Measurements from ENCODE around the gene ORMDL2.
A peak's percentile ranks its signal among the peaks of the same experiment; 100 is the strongest.
"Not testable (repeated sequence)": the region's sequence is repeated elsewhere in the genome, so short reads cannot be mapped to it uniquely, and the experiment has no call there.

The ORMDL2 gene

DNA sequence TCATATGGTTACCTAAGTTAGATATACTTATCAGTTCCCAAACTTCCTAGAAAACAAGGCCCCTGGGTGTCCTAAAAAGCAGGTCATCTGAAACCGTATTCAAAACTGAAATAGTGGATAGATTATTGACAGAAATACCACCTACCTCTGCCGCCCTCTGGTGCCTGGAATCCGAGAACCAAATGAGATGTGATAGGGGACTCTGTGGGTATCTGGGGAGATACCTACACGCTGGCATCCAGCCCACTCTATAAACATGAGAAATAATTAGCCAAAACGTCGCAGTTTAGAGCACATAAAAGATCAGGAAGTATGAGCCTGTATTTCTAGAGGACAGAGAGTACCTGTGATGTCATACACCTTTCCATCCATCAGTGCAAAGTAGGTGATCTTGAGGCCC, 4.4 kb downstream of the ORMDL2 start:
- intact Hi-C loops (cut with DNase I): no loop called here
- no peak for DNase-seq

DNA sequence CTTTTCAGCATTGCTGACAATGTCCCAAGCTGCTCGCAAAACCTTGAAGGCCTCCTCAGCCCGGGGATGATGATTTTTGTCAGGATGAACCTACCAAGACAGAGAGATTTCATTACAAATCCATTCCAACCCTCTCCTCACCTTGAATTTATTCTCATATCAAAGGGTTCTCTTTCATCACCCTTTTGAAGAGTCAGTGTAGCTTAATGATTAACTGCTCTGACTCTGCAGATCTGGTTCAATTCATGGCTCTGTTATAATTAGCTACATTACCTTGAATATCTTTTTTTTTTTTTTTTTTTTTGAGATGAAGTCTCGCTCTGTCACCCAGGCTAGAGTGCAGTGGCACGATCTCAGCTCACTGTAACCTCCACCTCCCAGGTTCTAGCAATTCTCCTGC, 5.6 kb downstream of the ORMDL2 start:
- intact Hi-C loops (cut with DNase I): no loop called here

DNA sequence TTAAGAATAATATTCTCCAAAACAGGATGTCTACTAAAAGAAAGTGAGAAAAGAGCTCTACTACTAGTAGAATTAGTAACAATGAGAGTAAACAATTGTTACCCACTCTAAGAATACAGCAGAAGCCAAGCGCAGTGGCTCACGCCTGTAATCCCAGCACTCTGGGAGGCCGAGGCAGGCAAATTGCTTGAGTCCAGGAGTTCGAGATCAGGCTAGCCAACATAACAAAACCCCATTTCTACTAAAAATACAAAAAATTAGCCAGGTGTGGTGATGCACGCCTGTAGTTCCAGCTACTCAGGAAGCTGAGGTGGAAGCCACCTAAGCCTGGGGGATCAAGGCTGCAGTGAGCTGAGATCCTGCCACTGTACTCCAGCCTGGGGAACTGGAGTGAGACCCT, 6.9 kb downstream of the ORMDL2 start:
- DNase-seq: peak in 1 of 42 donors; percentile 17
- intact Hi-C loops (cut with DNase I): no loop called here

More for the DNA sequence above, 5.6 kb downstream of the ORMDL2 start:
- DNase-seq: no peak

DNA sequence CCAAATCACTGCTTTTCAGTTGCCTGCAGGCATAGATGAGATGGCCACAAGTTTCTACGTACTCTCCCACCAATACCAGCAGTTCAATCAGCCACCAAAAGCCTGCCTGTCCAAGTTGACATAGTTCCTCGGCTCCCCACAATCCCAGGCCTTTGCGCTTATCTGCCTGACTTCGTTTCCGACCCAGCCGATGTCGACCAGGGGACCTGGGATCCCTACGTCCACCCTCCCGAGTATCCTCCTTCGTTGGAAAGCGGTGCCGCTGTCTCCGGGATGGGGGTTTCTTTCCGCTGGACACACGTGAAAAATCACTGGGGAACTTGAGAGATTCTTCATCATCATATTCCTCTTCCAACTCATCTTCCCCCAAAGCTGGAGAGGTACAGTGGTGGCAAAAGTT, 10.0 kb downstream of the ORMDL2 start:
- intact Hi-C loops (cut with DNase I): no loop called here

DNA sequence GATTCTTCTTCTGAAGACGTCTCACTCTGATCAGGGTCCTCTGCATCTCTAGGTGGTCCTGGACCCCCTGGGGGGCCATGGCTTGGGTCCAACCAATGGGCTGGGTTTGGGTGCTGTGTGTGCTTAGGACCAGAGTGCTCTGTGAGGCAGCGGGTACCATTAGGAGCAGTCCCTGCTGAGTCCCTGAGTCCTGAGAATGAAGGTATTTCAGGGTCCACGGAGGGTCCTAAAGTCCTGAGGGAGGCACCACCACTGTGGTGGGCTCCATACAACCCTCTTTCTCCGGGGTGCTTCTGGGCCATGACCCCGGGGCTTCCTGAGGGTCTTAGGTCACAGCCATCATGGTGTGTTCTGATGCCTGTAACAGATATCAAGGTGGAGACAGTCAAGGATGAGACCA, 10.5 kb downstream of the ORMDL2 start:
- intact Hi-C loops (cut with DNase I): no loop called here
- DNase-seq: no peak

More for the DNA sequence above, 10.0 kb downstream of the ORMDL2 start:
- no peak for DNase-seq

DNA sequence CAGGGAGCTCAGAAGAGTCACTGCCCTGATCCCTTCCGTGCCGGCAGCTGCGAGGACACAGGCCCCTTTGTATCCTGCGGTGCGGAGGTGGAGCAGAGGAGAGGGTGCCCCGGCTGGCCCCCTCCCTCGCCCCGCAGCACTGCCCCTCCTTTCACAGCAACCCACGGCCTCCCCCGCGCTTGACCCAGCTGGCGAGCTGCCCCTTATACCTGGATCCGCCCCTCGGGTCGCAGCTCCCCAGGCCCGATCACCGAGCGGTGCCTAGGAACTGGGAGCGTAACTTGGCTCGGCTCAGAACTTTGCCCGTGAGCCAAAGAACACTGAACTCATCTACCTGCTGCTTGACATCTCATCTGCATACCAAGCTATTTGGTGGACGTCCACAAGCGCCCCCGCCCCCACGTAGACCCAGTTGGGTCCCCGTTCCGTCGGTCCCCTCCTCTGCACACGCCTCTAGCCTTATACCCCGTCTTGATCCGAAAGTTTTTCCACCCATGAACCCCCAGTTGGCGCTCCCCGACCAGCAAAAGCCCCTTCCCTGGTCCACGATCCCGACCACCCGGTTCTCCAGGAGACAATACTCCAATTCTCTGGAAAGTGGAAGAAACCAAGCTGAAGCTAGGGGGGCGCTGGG, 12.2 kb downstream of the ORMDL2 start:
- intact Hi-C loops (cut with DNase I): loop anchor here (1.0 kb wide), 1 partner anchor 96 kb away; no protein-coding TSS in a partner anchor
- peak in 37 of 42 donors; percentile 42 to 86 (median 73) for DNase-seq

DNA sequence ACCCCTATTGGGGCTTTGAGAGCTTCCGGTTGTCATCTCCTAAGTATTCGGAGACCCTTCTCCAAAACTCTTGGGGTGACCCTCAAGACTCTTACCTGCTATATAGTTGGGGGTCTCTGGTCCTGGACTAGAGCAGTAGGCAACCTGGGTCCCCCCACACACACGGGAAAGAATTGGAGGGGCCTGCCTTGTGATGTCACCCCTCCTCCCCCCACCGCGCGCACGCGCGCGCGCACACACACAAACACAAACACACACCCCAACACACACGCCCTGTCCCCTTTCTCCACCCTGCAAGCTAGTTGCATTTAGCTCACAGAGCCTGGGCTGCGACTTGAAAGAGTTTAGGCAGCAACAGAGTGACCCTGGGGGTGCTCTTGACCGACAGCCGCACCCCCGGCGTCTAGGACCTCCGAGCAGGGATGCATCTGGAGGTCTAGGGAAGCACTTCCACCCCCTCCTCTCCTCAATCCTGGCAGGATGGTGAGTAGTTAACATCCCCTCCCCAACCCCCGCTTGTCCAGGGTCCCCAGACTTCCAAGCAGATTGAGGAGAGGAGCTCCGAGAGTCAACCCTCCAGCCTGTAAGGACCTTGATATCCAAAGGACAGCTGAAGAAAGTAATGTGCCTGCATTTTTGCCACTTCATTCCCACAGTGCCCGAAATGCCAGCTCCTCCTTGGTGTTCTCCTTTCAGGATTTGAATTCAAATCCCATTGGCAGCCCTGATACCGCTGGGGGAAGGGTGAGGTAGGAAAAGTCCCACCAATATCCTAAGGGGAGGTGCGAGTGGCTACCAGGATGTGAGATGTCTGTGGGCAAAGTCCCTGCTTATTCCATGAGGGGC, 13.0 kb downstream of the ORMDL2 start:
- intact Hi-C loops (cut with DNase I): loop anchor here (1.0 kb wide), 1 partner anchor 95 kb away; no protein-coding TSS in a partner anchor
- DNase-seq: peak; percentile 72 to 89 (median 82)

DNA sequence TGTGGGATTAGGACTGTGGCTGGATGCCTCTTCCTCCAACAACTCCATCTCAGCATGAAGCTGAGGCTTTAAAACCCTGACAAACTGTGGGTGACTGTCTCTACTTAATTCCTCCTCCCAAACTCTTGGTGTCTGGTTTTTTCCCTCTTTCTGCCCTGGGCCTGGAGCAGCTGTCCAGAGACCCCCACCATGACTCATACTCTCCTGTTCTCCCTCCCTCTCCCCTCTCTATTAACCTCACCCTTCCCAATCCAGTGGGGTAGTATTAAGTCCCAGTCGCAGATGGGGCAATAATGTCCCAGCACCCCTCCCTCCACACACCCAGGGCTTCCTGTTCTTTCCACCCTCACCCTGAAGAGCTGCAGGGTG, 13.6 kb downstream of the ORMDL2 start:
- intact Hi-C loops (cut with DNase I): no loop called here
- DNase-seq: no peak

DNA sequence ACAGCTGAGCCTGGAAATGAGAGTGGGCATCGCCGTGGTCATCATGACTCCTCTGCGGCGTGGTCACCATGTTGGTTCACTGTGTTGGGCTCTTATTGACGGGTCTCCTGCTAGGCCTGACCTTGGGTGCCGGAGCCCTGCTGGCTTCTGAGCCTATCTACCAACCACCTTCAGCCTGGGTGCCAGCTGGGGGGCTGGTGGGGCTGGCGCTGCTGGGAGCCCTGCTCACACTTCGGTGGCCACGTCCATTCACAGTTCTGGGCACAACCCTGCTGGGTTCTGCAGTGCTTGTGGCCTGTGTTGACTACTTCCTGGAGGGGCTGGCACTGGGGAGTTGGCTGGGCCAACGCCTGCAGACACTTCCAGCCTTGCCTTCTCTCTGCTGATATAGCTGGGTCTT, 15.2 kb downstream of the ORMDL2 start:
- no peak for DNase-seq
- intact Hi-C loops (cut with DNase I): no loop called here

DNA sequence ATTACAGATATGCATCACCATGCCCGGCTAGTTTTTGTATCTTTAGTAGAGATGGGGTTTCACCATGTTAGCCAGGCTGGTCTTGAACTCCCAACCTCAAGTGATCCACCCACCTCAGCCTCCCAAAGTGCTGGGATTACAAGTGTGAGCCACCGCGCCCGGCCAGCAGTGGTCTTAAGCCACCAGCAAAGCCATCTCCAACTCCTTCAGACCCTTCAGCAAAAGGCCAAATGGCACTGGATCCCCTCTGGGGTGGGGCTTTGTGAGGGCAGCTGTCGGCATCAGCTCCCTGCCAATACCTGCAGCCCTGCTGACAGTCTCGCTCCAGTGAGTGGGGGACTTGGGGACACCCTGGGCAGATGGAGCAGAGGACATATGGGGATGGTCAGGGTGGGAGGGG, 16.6 kb downstream of the ORMDL2 start:
- DNase-seq; intact Hi-C loops (cut with DNase I): not testable (repeated sequence)

DNA sequence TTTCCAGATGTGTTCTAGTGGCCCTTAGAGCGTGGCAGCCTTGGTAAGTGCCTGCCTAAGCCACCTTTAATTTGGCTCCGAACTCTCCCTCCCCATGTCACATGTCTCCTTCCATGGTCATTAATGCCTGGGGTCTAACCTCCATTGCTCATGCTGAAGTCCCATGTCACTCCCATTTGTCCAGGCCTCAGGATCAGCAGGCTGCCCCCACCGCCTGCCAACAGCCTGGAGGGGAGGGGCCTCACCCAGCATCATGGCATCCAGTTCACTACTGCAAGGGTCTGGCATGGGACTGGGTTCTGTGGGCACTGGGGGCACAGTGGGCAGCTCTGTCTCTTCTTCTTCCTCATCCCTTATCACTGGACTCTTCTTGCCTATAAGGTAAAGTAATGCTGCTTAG, 20.5 kb downstream of the ORMDL2 start:
- intact Hi-C loops (cut with DNase I): no loop called here
- no peak for DNase-seq

DNA sequence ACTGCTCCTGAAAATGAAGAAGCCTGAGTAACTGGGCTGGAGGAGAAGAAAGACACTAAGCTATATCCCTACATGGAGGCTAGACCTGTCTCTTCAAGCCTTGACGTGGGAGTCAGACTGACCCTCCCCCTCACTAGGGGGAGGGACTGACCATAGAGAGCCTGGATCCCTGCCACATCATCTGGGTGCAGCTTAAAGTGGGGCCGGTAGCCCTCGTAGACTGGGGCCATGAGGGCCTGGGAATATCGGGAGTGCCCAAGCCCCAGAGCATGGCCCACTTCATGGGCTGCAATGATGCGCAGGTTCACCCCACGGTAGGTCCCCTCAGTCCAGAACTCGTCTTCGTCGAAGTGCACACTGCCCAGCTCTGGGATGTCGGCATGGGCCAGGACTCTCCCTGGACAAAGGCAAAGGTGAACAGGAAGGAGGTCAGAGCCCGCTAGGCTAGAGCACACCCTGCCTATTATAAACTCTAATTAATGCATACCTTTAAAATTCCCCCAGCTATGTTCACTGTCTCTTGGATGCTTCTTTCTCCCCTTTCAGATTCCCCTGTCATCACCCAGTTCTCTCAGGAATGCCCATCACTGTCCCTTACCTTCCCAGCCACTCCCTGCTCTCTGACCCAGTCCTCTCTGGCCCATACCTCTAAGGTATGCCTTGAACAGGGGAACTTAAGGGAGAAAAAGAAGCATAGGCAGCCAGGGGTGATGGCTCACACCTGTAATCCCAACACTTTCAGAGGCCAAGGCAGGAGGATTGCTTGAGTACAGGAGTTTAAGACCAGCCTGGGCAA, 21.7 kb downstream of the ORMDL2 start:
- DNase-seq: no peak
- intact Hi-C loops (cut with DNase I): no loop called here

DNA sequence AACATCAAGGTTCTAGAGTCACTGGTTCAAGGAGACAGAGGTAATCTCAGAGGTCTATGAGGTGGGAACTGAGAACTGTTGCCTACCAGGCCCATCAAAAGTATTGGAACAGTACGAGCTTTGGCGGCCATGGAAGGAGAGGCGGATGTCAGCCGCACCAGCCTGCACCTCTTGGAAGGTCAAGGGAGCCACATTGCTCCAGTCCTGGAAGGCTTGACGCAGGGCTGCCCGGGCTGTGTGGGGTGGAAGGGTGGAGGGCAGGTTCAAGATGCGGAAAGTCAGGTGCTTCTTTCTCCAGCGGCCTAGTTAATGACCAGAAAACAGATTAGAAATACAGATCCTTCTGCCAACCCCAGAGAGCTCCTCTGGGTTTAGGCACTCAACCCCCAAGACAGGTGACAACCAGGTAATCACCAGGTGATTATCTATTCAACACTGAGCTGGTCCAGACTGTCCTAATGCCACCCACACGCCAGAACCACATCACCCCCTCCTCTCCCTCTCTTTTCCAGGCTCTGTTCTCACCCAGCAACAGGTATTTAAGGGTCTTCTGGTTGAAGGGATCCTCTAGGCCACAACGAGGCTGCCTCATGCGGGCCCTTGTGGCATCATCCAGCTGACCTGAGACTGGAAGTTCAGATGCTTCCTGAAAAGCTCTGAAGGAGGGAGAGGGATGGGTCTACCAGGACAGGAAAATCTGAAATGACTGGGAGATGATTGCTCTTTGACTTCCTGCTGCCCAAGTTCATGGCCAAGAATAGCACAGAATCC, 22.9 kb downstream of the ORMDL2 start:
- intact Hi-C loops (cut with DNase I): no loop called here
- no peak for DNase-seq

DNA sequence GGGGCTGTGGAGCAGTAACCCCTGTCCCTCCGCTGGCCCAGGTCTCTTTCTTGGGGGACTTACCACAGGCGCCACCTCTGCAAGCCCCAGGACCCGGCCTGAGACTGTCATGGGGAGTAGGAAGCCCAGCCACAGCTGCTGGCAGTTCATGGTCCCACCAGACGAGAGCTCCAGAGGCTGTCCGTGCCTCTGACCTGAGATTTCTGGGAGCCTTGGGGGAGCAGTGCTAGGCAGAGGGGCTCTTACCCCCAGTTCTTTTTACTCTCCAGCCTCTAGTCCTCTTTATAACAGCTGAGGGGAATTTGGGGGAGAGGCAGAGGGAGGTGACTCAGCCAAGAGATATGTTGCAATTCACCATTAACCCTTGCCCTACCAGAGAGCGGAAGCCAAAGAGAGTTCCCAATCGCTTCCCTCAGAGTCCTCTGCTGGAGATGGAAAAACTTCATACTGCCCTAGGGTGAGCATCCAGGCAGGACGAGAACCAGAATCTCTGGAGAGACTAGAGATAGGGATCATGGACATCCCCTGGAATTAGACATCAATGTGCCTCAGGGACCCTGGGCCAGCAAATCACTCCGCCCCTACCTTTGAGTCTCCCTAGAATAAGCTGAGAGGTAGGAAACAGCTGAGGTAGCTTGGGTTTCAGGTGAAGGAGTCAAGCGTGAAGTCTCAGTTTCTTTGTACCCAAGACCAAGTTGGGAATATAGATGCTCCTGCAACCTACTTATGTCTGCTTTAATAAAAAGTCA, 25.0 kb downstream of the ORMDL2 start, which contains the start of gene MMP19:
Gene MMP19, minus strand, starts transcription at position 256 of the 749 bp plus-strand sequence. Its CDS starts 106 bp downstream, at position 150.
- no peak for DNase-seq
- intact Hi-C loops (cut with DNase I): no loop called here

DNA sequence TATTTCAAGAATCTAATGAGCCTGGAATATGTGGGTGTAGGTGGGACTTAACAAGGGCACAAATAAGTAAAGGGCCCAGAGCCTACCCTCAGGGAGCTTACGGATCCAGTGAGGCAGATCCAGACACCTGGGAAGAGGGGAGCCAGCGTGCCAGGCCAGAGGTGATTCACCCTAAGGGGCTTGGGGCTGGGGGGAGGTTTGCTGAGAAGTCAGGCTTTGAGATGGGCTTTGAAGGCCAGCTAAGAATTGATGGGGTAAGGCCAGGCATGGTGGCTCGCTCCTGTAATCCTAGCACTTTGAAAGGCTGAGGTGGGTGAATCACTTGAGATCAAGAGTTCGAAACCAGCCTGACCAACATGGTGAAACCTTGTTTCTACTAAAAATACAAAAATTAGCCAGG, 25.6 kb downstream of the ORMDL2 start:
- intact Hi-C loops (cut with DNase I): no loop called here
- DNase-seq: no peak

DNA sequence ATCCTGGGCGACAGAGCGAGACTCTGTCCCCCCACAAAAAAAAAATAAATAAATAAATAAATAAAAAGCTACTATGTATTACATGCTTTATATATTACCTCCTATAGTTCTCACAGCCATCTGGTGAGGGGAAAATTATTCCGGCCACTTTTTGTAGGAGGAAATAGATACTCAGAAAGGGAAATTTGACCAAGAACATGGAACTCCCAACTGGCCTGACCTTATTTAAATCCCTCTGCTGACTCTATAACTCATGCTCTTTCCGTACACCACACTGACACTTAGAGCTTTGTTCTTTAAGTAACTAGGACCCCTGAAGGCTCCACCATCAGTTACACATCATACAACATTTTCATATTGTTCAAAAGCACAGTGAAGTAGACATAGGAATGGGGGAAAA, 27.1 kb downstream of the ORMDL2 start:
- DNase-seq: no peak
- intact Hi-C loops (cut with DNase I): no loop called here

DNA sequence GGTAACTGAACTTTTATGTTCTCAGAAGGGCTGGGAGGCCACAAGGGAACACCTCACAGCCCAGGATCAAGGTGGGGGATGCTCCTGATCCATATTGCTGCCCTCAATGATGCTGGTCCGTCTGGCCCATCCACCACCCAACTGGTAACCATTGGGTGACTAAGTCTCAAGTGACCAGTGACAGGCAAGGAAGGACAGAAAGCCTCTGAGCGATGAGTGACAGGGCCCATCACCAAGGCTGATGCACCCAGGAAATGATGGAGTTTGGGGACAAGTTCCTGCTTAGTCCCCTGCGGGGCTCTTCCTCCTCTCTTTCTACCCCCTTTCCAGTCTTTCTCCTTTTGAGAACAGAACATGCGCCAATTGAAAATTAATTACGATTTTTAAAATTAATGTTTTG, 27.5 kb downstream of the ORMDL2 start:
- intact Hi-C loops (cut with DNase I): no loop called here

DNA sequence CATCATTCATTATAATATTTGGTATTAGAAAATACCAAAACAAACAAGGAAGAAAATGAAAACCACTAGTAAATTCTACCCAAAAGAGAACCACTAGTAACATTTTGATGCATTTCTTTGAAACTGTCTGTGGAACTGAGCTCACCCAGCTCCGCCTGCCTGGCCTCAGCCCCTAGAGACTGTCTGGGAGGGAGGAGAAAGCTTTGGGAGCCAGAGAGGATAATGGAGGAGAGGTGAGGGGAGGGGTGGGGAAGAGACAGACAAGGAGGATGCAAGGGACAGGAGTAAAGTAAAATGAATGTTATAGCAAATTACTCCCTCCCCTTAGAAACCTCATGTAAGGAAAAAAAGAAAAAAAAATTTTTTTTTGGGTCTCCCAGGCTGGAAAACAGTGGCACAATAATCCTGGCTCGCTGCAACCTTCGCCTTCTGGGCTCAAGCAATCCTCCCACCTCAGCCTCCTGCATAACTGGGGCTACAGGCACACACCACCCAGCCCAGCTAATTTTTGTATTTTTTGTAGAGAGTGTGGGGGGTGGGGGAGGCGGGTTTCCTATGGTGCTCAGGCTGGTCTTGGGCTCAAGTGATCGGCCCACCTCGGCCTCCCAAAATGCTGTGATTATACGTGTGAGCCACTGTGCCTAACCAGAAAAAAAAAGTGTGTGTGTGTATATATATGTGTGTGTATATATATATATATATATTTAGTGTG, 28.1 kb downstream of the ORMDL2 start:
- intact Hi-C loops (cut with DNase I): no loop called here
- DNase-seq: no peak

More for the DNA sequence above, 27.5 kb downstream of the ORMDL2 start:
- no peak for DNase-seq
